ENCODE results near the gene TYW3.

Gene TYW3

GRCh38 chr1:74732960-74733603, at the start of gene TYW3, which contains the start of gene CRYZ:
Gene TYW3 (plus strand): TSS chr1:74733152. CDS start chr1:74733245, 93 bp downstream.
Gene CRYZ (minus strand): TSS chr1:74733050. CDS start chr1:74724821, 8,229 bp downstream.
- DNase-seq: peak; percentile 86 to 89

GRCh38 chr1:74683656-74684055, 49.3 kb upstream of the TYW3 start:
- DNase-seq: no peak

GRCh38 chr1:74684301-74684700, 48.7 kb upstream of the TYW3 start:
- no peak for DNase-seq

- DNase-seq: no peak
These were observed 46.0 kb upstream of the TYW3 start for GRCh38 chr1:74686928-74687327.

GRCh38 chr1:74689621-74690363, 43.2 kb upstream of the TYW3 start:
- DNase-seq: peak; percentile 15 to 56

- DNase-seq: no peak
These were observed 42.6 kb upstream of the TYW3 start for GRCh38 chr1:74690364-74690696.

- DNase-seq: no peak
These were observed 42.0 kb upstream of the TYW3 start for GRCh38 chr1:74690909-74691308.

GRCh38 chr1:74693473-74693872, 39.5 kb upstream of the TYW3 start:
- DNase-seq: no peak

GRCh38 chr1:74697832-74698231, 35.1 kb upstream of the TYW3 start:
- no peak for DNase-seq

- DNase-seq: no peak
These were observed 33.6 kb upstream of the TYW3 start for GRCh38 chr1:74699331-74699730.

- DNase-seq: no peak
These were observed 29.4 kb upstream of the TYW3 start for GRCh38 chr1:74703386-74704182.

GRCh38 chr1:74712881-74713280, 20.1 kb upstream of the TYW3 start:
- no peak for DNase-seq

- DNase-seq: no peak
These were observed 19.1 kb upstream of the TYW3 start for GRCh38 chr1:74713849-74714248.

GRCh38 chr1:74714429-74715235, 18.3 kb upstream of the TYW3 start:
- no peak for DNase-seq

- no peak for DNase-seq
These were observed 17.8 kb upstream of the TYW3 start for GRCh38 chr1:74715236-74715502.

GRCh38 chr1:74715806-74716205, 17.1 kb upstream of the TYW3 start:
- no peak for DNase-seq

- DNase-seq: no peak
These were observed 16.1 kb upstream of the TYW3 start for GRCh38 chr1:74716822-74717221.

- no peak for DNase-seq
These were observed 15.3 kb upstream of the TYW3 start for GRCh38 chr1:74717626-74718025.

GRCh38 chr1:74726063-74726462, 6.9 kb upstream of the TYW3 start:
- DNase-seq: no peak

- no peak for DNase-seq
These were observed 4.2 kb upstream of the TYW3 start for GRCh38 chr1:74728736-74729135.

- no peak for DNase-seq
These were observed 3.0 kb upstream of the TYW3 start for GRCh38 chr1:74729741-74730478.

- DNase-seq: no peak
These were observed 1.4 kb upstream of the TYW3 start for GRCh38 chr1:74731399-74732052.

All from CD4-positive, alpha-beta T cell treated with Interferon alpha-2 for 1 hour (primary cell).